Gastroesophageal sphincter (tissue), 4 donors: ENCODE results near the gene TULP4. TPM values are rescaled to one million over a fixed set of nuclear protein-coding genes. Genes with fewer than 3 reads are reported as not detected.

Experiments used
- ATAC-seq: fragments of 150-250 bp; one replicate; pipeline ENCODE4 v1.9.1; 2016; ENCODE audit warnings: mild to moderate bottlenecking, moderate library complexity
- H3K27ac ChIP-seq, 4 donors: fragments of 200-600 bp; sonication (generic) in 3 of 4; 1 replicate in 3 of 4; 2 replicates in 1 of 4; pipeline ENCODE4 v1.5.1; 2016 to 2019
- H3K27me3 ChIP-seq: fragments of 200-600 bp; sonication (generic); one replicate; pipeline ENCODE4 v1.5.1; 2019
- H3K36me3 ChIP-seq, 2 donors: fragments of 200-600 bp; sonication (generic); one replicate each; pipeline ENCODE4 v1.5.1; 2019; ENCODE audit warnings: control low read depth in 1 of 2
- H3K4me1 ChIP-seq, 3 donors: fragments of 200-600 bp; sonication (generic); 1 replicate in 2 of 3; 2 replicates in 1 of 3; pipeline ENCODE4 v1.5.1; 2016 to 2019; ENCODE audit warnings: control low read depth in 2 of 3
- H3K4me3 ChIP-seq, 2 donors: fragments of 200-600 bp; sonication (generic); one replicate each; pipeline ENCODE4 v1.5.1; 2019; ENCODE audit warnings: mild to moderate bottlenecking in 1 of 2, moderate library complexity in 1 of 2
- H3K9me3 ChIP-seq, 3 donors: fragments of 200-600 bp; sonication (generic); one replicate each; pipeline ENCODE4 v1.5.1; 2017 to 2019; ENCODE audit warnings: control low read depth in 2 of 3
- EP300 ChIP-seq: sonication (generic); formaldehyde crosslinking; IDR thresholded peaks from one replicate; pipeline ENCODE4 v1.6.1; 2017; ENCODE audit warnings: antibody characterized with exemption, mild to moderate bottlenecking
- POLR2A ChIP-seq, 2 donors: fragments of 450-650 bp; IDR thresholded peaks; one replicate each; pipeline ENCODE4 v1.6.1; 2017; ENCODE audit warnings: antibody characterized with exemption in 2 of 2, mild to moderate bottlenecking in 2 of 2, moderate library complexity in 1 of 2
- POLR2AphosphoS5 ChIP-seq: sonication (generic); formaldehyde crosslinking; IDR thresholded peaks from one replicate; pipeline ENCODE4 v1.6.1; 2017; ENCODE audit warnings: antibody characterized with exemption
- WGBS, 2 donors: methylation state at CpG; one replicate each; pipeline ENCODE4 v1.1.5; 2018; ENCODE audit warnings: low coverage in 1 of 2; 5-methylcytosine and 5-hydroxymethylcytosine counted together
- total RNA-seq, 4 donors: library from RNA; depleted of rRNA; stranded (reverse); fragments of >200 nt; gene quantifications; one replicate each; pipeline ENCODE4 v1.1.0, GENCODE V29; 2016
- TF ChIP-seq, protein P1 (sequence below), 4 experiments: fragments of 200-600 bp in 2 of 4; fragments of 450-650 bp in 2 of 4; sonication (generic) in 1 of 4; IDR thresholded peaks; one replicate each; pipeline ENCODE4 v1.5.1; 2017 to 2019; ENCODE audit warnings: antibody characterized with exemption in 4 of 4, mild to moderate bottlenecking in 2 of 4, moderate library complexity in 2 of 4

The TULP4 gene
- total RNA-seq, 4 donors from 2014 or later = 159 to 244 (median 201) TPM

DNA sequence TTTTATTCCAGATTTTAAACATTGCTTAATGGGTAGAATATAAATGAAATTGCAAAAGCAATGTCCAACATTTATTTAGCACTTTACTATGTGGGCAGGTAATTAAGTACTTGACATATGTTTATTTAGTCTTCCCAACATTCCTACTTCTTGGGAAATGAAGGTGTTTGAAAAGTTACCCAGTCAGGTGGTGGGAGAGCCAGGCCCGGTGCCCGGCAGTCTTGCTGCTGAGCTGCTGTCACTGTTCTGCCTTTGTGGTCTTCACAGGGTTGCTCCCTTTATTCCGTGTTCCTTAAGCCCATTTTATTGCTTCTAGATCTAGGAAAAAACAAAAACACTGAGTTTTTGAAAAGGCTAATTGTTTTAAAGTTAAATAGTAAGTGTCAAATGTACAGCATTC is 42.6 kb upstream of the TULP4 start:
- H3K27ac ChIP-seq = peak overlapping the region in 1 of 4 donors; percentile 64
- no peaks in the 10 kb centered on the region for H3K27me3 ChIP-seq
- no peaks in the 10 kb centered on the region for H3K9me3 ChIP-seq
- H3K4me3 ChIP-seq = no peak overlapping the region
- TF ChIP-seq EP300 = no peak
- peaks cover 0 to 37% (median 10%) of the 10 kb centered on the region in 3 donors for H3K4me1 ChIP-seq
- no peak for ATAC-seq
- no peaks in the 10 kb centered on the region for H3K36me3 ChIP-seq
- 33 to 37% methylated on average over 3 of the region's 3 CpGs for WGBS, 2 donors

DNA sequence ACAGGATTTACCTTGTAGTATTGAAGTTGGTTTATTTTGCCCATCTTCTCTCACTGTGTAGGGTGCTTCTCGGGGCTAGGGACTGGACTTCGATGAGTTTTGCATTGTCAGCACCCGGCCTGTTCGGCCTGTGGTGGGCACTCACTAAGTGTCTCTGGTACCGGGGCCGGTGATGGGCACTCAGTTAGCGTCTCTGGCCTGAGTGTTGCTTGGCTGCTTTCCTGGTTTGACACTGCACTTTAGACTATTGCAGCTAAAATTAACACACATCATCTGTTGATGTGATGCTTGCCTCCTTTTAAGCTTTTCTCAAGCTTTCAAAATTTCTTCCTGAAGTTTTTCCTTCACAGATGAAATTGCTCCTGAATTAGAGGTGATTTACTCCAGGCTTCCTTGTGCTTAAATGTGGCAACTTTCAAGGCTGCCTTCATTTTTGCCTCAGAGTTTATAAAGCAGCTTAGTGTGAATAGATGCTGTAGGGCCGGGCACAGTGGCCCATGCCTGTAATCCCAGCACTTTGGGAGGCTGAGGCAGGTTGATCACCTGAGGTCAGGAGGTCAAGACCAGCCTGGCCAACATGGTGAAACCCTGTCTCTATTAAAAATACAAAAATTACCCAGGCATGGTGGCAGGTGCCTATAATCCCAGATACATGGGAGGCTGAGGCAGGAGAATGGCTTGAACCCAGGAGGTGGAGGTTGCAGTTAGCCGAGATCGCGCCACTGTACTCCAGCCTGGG is 41.7 kb upstream of the TULP4 start:
- Histone ChIP-seq H3K4me3 (no peak overlapping the region), H3K4me1 (peaks cover 0 to 37% (median 10%) of the 10 kb centered on the region in 3 donors), H3K9me3 (no peaks in the 10 kb centered on the region), H3K27me3 (no peaks in the 10 kb centered on the region), H3K27ac (peak overlapping the region in 3 of 4 donors; percentile 34 to 64 (median 50)), H3K36me3 (no peaks in the 10 kb centered on the region)
- no peak for TF ChIP-seq EP300
- peak; percentile 7 for TF ChIP-seq POLR2AphosphoS5
- no peak for ATAC-seq
- WGBS, 2 donors = 62 to 65% methylated on average over 8 to 11 of the region's 11 CpGs

DNA sequence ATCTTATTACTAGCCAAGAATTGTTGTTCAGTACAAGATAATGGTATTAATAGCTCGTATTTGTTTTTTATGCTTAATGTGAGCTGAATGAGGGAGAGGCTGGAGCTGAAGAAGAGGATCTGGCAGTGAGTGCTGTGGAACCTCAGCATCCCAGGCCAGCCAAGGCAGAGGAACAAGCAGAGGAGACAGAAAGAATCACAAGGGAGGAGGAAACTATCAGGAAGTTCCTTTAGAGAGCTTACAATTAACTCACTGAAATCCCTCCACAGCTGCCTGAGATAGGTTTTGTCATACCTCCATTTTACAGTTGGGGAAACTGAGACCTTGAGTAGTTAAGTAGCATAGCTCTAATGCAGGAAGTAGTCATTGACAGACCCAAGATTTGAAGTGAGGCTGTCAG is 39.9 kb upstream of the TULP4 start:
- H3K9me3 ChIP-seq = no peaks in the 10 kb centered on the region
- H3K4me1 ChIP-seq = peaks cover 0 to 37% (median 10%) of the 10 kb centered on the region in 3 donors
- H3K27ac ChIP-seq = no peak overlapping the region
- no peaks in the 10 kb centered on the region for H3K36me3 ChIP-seq
- no peak overlapping the region for H3K4me3 ChIP-seq
- H3K27me3 ChIP-seq = no peaks in the 10 kb centered on the region
- WGBS, 2 donors = 90% methylated on average over 1 of the region's 1 CpG; no CpG with 5 or more reads in 1 of the 2 donors
- no peak for ATAC-seq
- TF ChIP-seq EP300 (no peak), POLR2AphosphoS5 (no peak), POLR2A (IDR thresholded peaks at IDR 0.05) (no peak)
- TF ChIP-seq, protein P1, sequence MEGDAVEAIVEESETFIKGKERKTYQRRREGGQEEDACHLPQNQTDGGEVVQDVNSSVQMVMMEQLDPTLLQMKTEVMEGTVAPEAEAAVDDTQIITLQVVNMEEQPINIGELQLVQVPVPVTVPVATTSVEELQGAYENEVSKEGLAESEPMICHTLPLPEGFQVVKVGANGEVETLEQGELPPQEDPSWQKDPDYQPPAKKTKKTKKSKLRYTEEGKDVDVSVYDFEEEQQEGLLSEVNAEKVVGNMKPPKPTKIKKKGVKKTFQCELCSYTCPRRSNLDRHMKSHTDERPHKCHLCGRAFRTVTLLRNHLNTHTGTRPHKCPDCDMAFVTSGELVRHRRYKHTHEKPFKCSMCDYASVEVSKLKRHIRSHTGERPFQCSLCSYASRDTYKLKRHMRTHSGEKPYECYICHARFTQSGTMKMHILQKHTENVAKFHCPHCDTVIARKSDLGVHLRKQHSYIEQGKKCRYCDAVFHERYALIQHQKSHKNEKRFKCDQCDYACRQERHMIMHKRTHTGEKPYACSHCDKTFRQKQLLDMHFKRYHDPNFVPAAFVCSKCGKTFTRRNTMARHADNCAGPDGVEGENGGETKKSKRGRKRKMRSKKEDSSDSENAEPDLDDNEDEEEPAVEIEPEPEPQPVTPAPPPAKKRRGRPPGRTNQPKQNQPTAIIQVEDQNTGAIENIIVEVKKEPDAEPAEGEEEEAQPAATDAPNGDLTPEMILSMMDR (IDR thresholded peaks at IDR 0.05) = no peak

DNA sequence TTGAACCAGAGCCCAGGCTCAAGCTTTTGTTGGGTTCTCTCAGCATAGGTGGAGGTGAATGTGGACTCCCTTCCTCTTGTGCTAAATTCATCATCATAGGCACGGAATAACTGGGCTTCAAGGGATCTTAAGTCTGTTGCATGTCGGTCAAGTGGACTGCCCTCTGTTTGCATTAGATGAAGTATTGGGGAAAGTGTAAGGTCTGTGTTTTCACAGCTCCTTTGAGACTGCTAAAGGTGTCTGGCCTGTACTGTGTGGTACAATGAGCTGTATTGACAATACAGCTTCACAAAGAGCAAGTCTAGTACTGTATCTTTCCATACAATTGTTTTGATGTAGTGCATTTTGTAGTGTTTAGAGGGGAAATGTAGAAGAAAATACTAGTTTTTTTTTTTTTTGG is 34.3 kb upstream of the TULP4 start:
- H3K27ac ChIP-seq = no peak overlapping the region
- no peaks in the 10 kb centered on the region for H3K9me3 ChIP-seq
- H3K4me3 ChIP-seq = no peak overlapping the region
- TF ChIP-seq POLR2AphosphoS5 (no peak), POLR2A (IDR thresholded peaks at IDR 0.05) (no peak), EP300 (no peak)
- TF ChIP-seq, protein P1 (IDR thresholded peaks at IDR 0.05) = no peak
- H3K36me3 ChIP-seq = no peaks in the 10 kb centered on the region
- H3K4me1 ChIP-seq = peaks cover 0 to 28% (median 0%) of the 10 kb centered on the region in 3 donors
- WGBS, 2 donors = 90% methylated on average over 2 of the region's 2 CpGs; no CpG with 5 or more reads in 1 of the 2 donors
- ATAC-seq = no peak
- no peaks in the 10 kb centered on the region for H3K27me3 ChIP-seq

DNA sequence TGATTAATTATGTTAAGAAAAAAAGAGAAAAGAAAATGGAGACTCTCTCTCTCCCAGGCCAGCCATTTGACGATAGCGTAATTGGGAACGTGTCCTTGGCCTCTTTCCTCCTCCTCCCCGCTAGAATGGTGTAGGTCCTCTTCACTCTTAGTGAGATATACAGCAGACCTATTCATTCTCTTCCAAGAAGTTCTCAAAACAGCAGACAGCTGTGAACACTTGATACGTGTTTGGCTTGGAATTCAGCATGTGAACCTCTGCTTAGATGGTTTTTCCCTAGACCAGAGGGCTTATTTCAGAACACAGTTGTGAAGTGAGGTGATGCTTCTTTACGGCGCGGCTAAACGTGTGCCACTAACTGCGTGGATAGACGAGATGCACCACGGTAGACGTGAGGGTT is 32.6 kb upstream of the TULP4 start:
- Histone ChIP-seq H3K27me3 (no peaks in the 10 kb centered on the region), H3K4me3 (no peak overlapping the region), H3K36me3 (no peaks in the 10 kb centered on the region), H3K27ac (peak overlapping the region in 2 of 4 donors; percentile 16 to 44), H3K9me3 (no peaks in the 10 kb centered on the region), H3K4me1 (peaks cover 3 to 44% (median 3%) of the 10 kb centered on the region in 3 donors)
- WGBS, 2 donors = 49 to 70% methylated on average over 8 to 13 of the region's 13 CpGs
- TF ChIP-seq POLR2A (IDR thresholded peaks at IDR 0.05) = no peak
- TF ChIP-seq, protein P1 (IDR thresholded peaks at IDR 0.05) = no peak
- TF ChIP-seq EP300 = no peak
- TF ChIP-seq POLR2AphosphoS5 = no peak
- ATAC-seq = no peak
